C4-2B (cell line): Measurements from ENCODE around the gene YWHAG.

Experiments used
- CTCF ChIP-seq: fragments of 450-650 bp; conservative IDR thresholded peaks from 2 replicates; pipeline ENCODE4 v1.5.1; 2017; ENCODE audit warnings: mild to moderate bottlenecking
- ZFX ChIP-seq: fragments of 450-650 bp; IDR thresholded peaks from 2 replicates; pipeline ENCODE4 v1.6.1; 2017

- TF ChIP-seq CTCF (no peak), ZFX (no peak)
Measured at GRCh38 chr7:76294344-76295024, 64.3 kb downstream of the YWHAG start.
